Mesendoderm (in vitro differentiated cells): Measurements from ENCODE around the gene MARCHF11.

Source experiments
- DNase-seq: peaks from one replicate; pipeline ENCODE4 v3.0.0; 2013
- H2AK5ac ChIP-seq: 2 replicates; pipeline ENCODE4 v1.6.1; 2013; ENCODE audit warnings: low read length, inconsistent platforms
- H2BK120ac ChIP-seq: 2 replicates; pipeline ENCODE4 v1.6.1; 2013; ENCODE audit warnings: low read depth, mild to moderate bottlenecking, low read length, moderate library complexity, mixed read lengths
- H2BK15ac ChIP-seq: replicated peaks from 2 replicates; pipeline ENCODE4 v1.6.1; 2013; ENCODE audit warnings: low read depth, mild to moderate bottlenecking, moderate library complexity
- H2BK5ac ChIP-seq: 2 replicates; pipeline ENCODE4 v1.6.1; 2013; ENCODE audit warnings: low read length, inconsistent platforms
- H3K18ac ChIP-seq: 2 replicates; pipeline ENCODE4 v1.6.1; 2013; ENCODE audit warnings: mild to moderate bottlenecking, low read length, mixed read lengths
- H3K23ac ChIP-seq: one replicate; pipeline ENCODE4 v1.6.1; 2013; ENCODE audit warnings: low read length
- H3K27ac ChIP-seq: 2 replicates; pipeline ENCODE4 v1.5.1; 2013; ENCODE audit warnings: low read depth, mild to moderate bottlenecking, inconsistent platforms, low read length, moderate library complexity
- H3K27me3 ChIP-seq: 2 replicates; pipeline ENCODE4 v1.6.1; 2013; ENCODE audit warnings: low read length, control low read depth, mild to moderate bottlenecking, inconsistent platforms; ENCODE audit not compliant: insufficient read depth, poor library complexity
- H3K36me3 ChIP-seq: 2 replicates; pipeline ENCODE4 v1.6.1; 2013; ENCODE audit warnings: low read length, inconsistent platforms; ENCODE audit not compliant: control insufficient read depth, insufficient read depth
- H3K4ac ChIP-seq: one replicate; pipeline ENCODE4 v1.6.1; 2013; ENCODE audit warnings: low read depth, mild to moderate bottlenecking, low read length, moderate library complexity
- H3K4me1 ChIP-seq: 2 replicates; pipeline ENCODE4 v1.6.1; 2013; ENCODE audit warnings: low read depth, low read length, inconsistent platforms; ENCODE audit not compliant: control insufficient read depth
- H3K4me2 ChIP-seq: 2 replicates; pipeline ENCODE4 v1.6.1; 2013; ENCODE audit warnings: low read length
- H3K4me3 ChIP-seq: 2 replicates; pipeline ENCODE4 v1.5.1; 2013; ENCODE audit warnings: mild to moderate bottlenecking, low read length
- H3K56ac ChIP-seq: one replicate; pipeline ENCODE4 v1.6.1; 2013; ENCODE audit warnings: low read length
- H3K79me1 ChIP-seq: 2 replicates; pipeline ENCODE4 v1.6.1; 2013; ENCODE audit warnings: low read length, inconsistent platforms
- H3K79me2 ChIP-seq: 2 replicates; pipeline ENCODE4 v1.6.1; 2013; ENCODE audit warnings: mild to moderate bottlenecking, low read length; ENCODE audit not compliant: control insufficient read depth, insufficient read depth
- H3K9ac ChIP-seq: 2 replicates; pipeline ENCODE4 v1.6.1; 2013; ENCODE audit warnings: low read length, inconsistent platforms
- H4K5ac ChIP-seq: one replicate; pipeline ENCODE4 v1.6.1; 2013; ENCODE audit warnings: low read length
- H4K8ac ChIP-seq: one replicate; pipeline ENCODE4 v1.6.1; 2013; ENCODE audit warnings: low read depth, mild to moderate bottlenecking, control low read depth, low read length, moderate library complexity
- WGBS: extraction: QIAGEN DNeasy Blood & Tissue Kit; methylation state at CpG from one replicate; pipeline ENCODE4 v1.1.7; 2013; ENCODE audit warnings: low lambda C conversion rate, missing lambda C conversion rate; ENCODE audit not compliant: insufficient coverage; ENCODE audit errors: extremely low coverage; 5-methylcytosine and 5-hydroxymethylcytosine counted together

MARCHF11 gene

DNA sequence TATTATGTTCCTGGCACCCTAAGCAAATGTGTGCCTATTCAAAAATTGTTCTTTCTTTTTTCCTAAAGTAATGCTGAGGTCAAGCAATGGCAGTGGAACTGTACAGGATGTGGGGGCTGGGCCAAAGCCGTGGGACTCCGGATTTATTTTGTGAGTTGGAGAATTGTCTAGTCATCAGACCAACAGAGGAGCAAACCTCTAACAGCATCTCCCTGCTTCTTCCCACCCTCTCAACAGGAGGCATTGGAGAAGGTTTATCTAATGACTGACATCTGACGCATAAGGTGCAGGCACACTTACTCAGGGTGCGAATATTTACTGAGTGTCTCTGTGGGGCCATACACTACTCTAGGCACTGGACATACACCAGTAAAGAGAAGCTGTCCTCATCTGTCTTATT, 38.6 kb downstream of the MARCHF11 start:
- Histone ChIP-seq H2BK120ac (no peak overlapping the region), H3K4ac (no peak overlapping the region), H3K27me3 (no peaks in the 10 kb centered on the region), H2AK5ac (no peak overlapping the region), H3K4me2 (no peak overlapping the region), H3K4me3 (no peak overlapping the region), H3K36me3 (no peaks in the 10 kb centered on the region), H3K23ac (no peak overlapping the region), H2BK5ac (no peak overlapping the region), H3K4me1 (no peaks in the 10 kb centered on the region), H4K8ac (no peak overlapping the region), H3K9ac (no peak overlapping the region), H3K27ac (no peak overlapping the region), H3K79me1 (no peaks in the 10 kb centered on the region), H2BK15ac (no peak overlapping the region), H3K18ac (no peak overlapping the region), H4K5ac (no peak overlapping the region), H3K56ac (no peak overlapping the region), H3K79me2 (no peaks in the 10 kb centered on the region)
- WGBS, result no CpG with 5 or more reads among the region's 4 CpGs
- no peak for DNase-seq

- no peak overlapping the region for H4K5ac ChIP-seq
- no peak overlapping the region for H3K18ac ChIP-seq
- no peak overlapping the region for H3K27ac ChIP-seq
- no peak overlapping the region for H3K4ac ChIP-seq
- no peak overlapping the region for H3K56ac ChIP-seq
- no peak overlapping the region for H3K4me3 ChIP-seq
- H2BK120ac ChIP-seq, result no peak overlapping the region
- no peak overlapping the region for H2AK5ac ChIP-seq
- H2BK5ac ChIP-seq, result no peak overlapping the region
- no peak overlapping the region for H3K4me2 ChIP-seq
- no peaks in the 10 kb centered on the region for H3K79me1 ChIP-seq
- no peaks in the 10 kb centered on the region for H3K4me1 ChIP-seq
- no peak for DNase-seq
- H3K36me3 ChIP-seq, result no peaks in the 10 kb centered on the region
- 100% methylated on average over 2 of the region's 3 CpGs for WGBS
- H3K23ac ChIP-seq, result no peak overlapping the region
- H2BK15ac ChIP-seq, result no peak overlapping the region
- H3K9ac ChIP-seq, result no peak overlapping the region
- H4K8ac ChIP-seq, result no peak overlapping the region
- H3K79me2 ChIP-seq, result no peaks in the 10 kb centered on the region
- no peaks in the 10 kb centered on the region for H3K27me3 ChIP-seq
These were observed 39.2 kb downstream of the MARCHF11 start for GRCh38 chr5:16140417-16140816.

DNA sequence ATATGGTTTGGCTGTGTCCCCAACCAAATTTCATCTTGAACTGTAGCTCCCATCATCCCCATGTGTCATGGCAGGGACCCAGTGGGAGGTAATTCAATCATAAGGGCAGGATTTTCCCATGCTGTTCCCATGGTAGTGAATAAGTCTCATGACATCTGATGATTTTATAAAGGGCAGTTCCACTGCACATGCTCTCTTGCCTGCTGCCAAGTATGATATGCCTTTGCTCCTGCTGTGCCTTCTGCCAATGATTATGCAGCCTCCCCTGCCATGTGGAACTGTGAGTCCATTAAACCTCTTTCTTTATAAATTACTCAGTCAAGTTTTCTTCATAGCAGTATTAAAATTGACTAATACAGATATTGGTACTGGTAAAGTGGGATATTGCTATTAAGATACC, 42.4 kb downstream of the MARCHF11 start:
- H3K79me2 ChIP-seq, result no peaks in the 10 kb centered on the region
- no peaks in the 10 kb centered on the region for H3K27me3 ChIP-seq
- H2AK5ac ChIP-seq, result no peak overlapping the region
- H3K36me3 ChIP-seq, result no peaks in the 10 kb centered on the region
- no peak overlapping the region for H4K5ac ChIP-seq
- H2BK5ac ChIP-seq, result no peak overlapping the region
- no peaks in the 10 kb centered on the region for H3K79me1 ChIP-seq
- H3K4ac ChIP-seq, result no peak overlapping the region
- peaks cover 3% of the 10 kb centered on the region for H3K4me1 ChIP-seq
- no peak overlapping the region for H3K4me3 ChIP-seq
- H3K18ac ChIP-seq, result no peak overlapping the region
- no peak for DNase-seq
- H3K23ac ChIP-seq, result no peak overlapping the region
- no peak overlapping the region for H2BK15ac ChIP-seq
- no peak overlapping the region for H3K4me2 ChIP-seq
- H4K8ac ChIP-seq, result no peak overlapping the region
- no peak overlapping the region for H3K27ac ChIP-seq
- no peak overlapping the region for H3K56ac ChIP-seq
- H3K9ac ChIP-seq, result no peak overlapping the region
- H2BK120ac ChIP-seq, result no peak overlapping the region

DNA sequence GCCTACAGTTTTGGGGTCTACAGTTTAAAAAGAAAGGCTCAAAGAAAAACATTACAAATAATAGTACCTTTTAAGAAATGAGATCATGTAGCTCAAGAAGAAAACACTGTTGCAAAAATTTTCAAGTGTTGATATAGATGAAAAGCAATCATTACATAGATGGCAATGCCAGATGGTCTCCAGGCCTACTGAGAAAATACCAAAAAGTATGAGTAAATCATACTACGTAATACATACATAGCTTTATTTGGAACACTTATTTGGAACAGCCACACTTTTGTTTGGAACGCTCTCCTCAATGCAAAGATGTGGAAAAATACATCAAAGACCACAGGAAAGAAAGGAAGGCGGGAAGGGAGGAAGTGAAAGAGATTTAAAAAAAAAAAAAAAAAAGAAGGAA, 44.1 kb downstream of the MARCHF11 start:
- H3K18ac ChIP-seq, result no peak overlapping the region
- no peak overlapping the region for H3K27ac ChIP-seq
- H3K79me2 ChIP-seq, result no peaks in the 10 kb centered on the region
- H3K36me3 ChIP-seq, result no peaks in the 10 kb centered on the region
- no peaks in the 10 kb centered on the region for H3K79me1 ChIP-seq
- H3K4ac ChIP-seq, result no peak overlapping the region
- no peak overlapping the region for H3K4me2 ChIP-seq
- H4K5ac ChIP-seq, result no peak overlapping the region
- no peak overlapping the region for H3K56ac ChIP-seq
- H4K8ac ChIP-seq, result no peak overlapping the region
- H3K4me1 ChIP-seq, result peaks cover 3% of the 10 kb centered on the region
- no peak overlapping the region for H2BK120ac ChIP-seq
- no peak overlapping the region for H3K23ac ChIP-seq
- H2BK15ac ChIP-seq, result no peak overlapping the region
- no peak overlapping the region for H3K4me3 ChIP-seq
- no CpG with 5 or more reads among the region's 3 CpGs for WGBS
- H2BK5ac ChIP-seq, result no peak overlapping the region
- DNase-seq, result no peak
- H3K9ac ChIP-seq, result no peak overlapping the region
- no peaks in the 10 kb centered on the region for H3K27me3 ChIP-seq
- no peak overlapping the region for H2AK5ac ChIP-seq

DNA sequence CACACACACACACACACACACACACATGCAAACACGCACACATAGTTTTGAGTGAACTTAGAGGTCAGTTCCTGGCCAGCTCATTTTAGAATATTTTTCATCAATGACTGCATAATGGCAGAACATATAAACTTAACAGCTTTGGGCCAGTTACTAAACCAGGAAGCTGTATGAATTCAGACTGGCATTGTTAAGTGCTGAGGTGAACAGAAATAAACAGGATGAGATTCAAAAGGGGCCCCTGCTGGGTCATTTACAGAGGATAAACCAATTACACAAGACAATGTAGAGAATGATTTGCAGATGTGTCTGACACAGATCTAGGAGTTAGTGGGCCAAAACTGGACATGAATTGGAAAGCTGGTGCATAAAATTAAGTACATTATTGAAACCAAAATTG, 44.6 kb downstream of the MARCHF11 start:
- no CpG with 5 or more reads among the region's 1 CpG for WGBS
- Histone ChIP-seq H2AK5ac (no peak overlapping the region), H3K79me1 (no peaks in the 10 kb centered on the region), H4K8ac (no peak overlapping the region), H2BK120ac (no peak overlapping the region), H3K27ac (no peak overlapping the region), H3K4me3 (no peak overlapping the region), H4K5ac (no peak overlapping the region), H3K9ac (no peak overlapping the region), H2BK15ac (no peak overlapping the region), H3K79me2 (no peaks in the 10 kb centered on the region), H3K4me1 (peaks cover 3% of the 10 kb centered on the region), H3K23ac (no peak overlapping the region), H2BK5ac (no peak overlapping the region), H3K27me3 (no peaks in the 10 kb centered on the region), H3K56ac (no peak overlapping the region), H3K4ac (no peak overlapping the region), H3K36me3 (no peaks in the 10 kb centered on the region), H3K18ac (no peak overlapping the region), H3K4me2 (no peak overlapping the region)
- peak; percentile 36 for DNase-seq

GRCh38 chr5:16134204-16134603, 45.4 kb downstream of the MARCHF11 start:
- no peak overlapping the region for H3K4me3 ChIP-seq
- no peak overlapping the region for H3K4me2 ChIP-seq

More at GRCh38 chr5:16134204-16134603, 45.4 kb downstream of the MARCHF11 start:
- H2BK120ac ChIP-seq, result no peak overlapping the region
- no peak overlapping the region for H2BK5ac ChIP-seq
- WGBS, result no CpG with 5 or more reads among the region's 3 CpGs
- H2AK5ac ChIP-seq, result no peak overlapping the region
- H3K4me1 ChIP-seq, result peaks cover 3% of the 10 kb centered on the region
- H2BK15ac ChIP-seq, result no peak overlapping the region
- H3K79me2 ChIP-seq, result no peaks in the 10 kb centered on the region
- H4K5ac ChIP-seq, result no peak overlapping the region
- H3K4ac ChIP-seq, result no peak overlapping the region
- H3K23ac ChIP-seq, result no peak overlapping the region
- no peaks in the 10 kb centered on the region for H3K79me1 ChIP-seq
- DNase-seq, result no peak
- H3K9ac ChIP-seq, result no peak overlapping the region
- no peak overlapping the region for H4K8ac ChIP-seq
- no peak overlapping the region for H3K18ac ChIP-seq
- H3K27ac ChIP-seq, result no peak overlapping the region
- no peaks in the 10 kb centered on the region for H3K27me3 ChIP-seq
- no peak overlapping the region for H3K56ac ChIP-seq
- H3K36me3 ChIP-seq, result no peaks in the 10 kb centered on the region
